CD8-positive, alpha-beta memory T cell (primary cell): ENCODE results near the gene AKR1D1. TPM values are rescaled to one million over a fixed set of nuclear protein-coding genes. Genes with fewer than 3 reads are reported as not detected.
"Not testable (repeated sequence)": the region's sequence is repeated elsewhere in the genome, so short reads cannot be mapped to it uniquely, and the experiment has no call there.

Source experiments
- CTCF ChIA-PET: fragments of 350-600 bp; sonication (Branson Sonifier 250); formaldehyde crosslinking; loops from one replicate; lab custom pipeline; 2021; ENCODE audit warnings: antibody characterized with exemption; lab: Charles Lee
- POLR2A ChIA-PET: fragments of 350-600 bp; sonication (Branson Sonifier 250); formaldehyde crosslinking; loops from one replicate; lab custom pipeline; 2021; ENCODE audit warnings: antibody characterized with exemption; lab: Charles Lee
- DNase-seq, 5 donors: peaks; one replicate each; pipeline versions ENCODE4 v3.0.0 to v3.0.0-alpha.2; 2020 to 2022; ENCODE audit warnings: mixed read lengths in 1 of 5
- H3K27ac ChIP-seq: one replicate; pipeline ENCODE4 v1.7.0; 2013; ENCODE audit warnings: low read depth, mild to moderate bottlenecking, low read length, moderate library complexity
- H3K27me3 ChIP-seq: 2 replicates; pipeline ENCODE4 v1.7.0; 2013; ENCODE audit warnings: low read length, mild to moderate bottlenecking; ENCODE audit not compliant: insufficient read depth, poor library complexity, severe bottlenecking
- H3K36me3 ChIP-seq: 2 replicates; pipeline ENCODE4 v1.7.0; 2013; ENCODE audit warnings: mild to moderate bottlenecking, low read length, moderate library complexity; ENCODE audit not compliant: insufficient read depth
- H3K4me1 ChIP-seq: 2 replicates; pipeline ENCODE4 v1.7.0; 2013; ENCODE audit warnings: mild to moderate bottlenecking, low read length, moderate library complexity; ENCODE audit not compliant: insufficient read depth
- H3K4me3 ChIP-seq: 2 replicates; pipeline ENCODE4 v1.7.0; 2013; ENCODE audit warnings: mild to moderate bottlenecking, low read length
- H3K9me3 ChIP-seq: 2 replicates; pipeline ENCODE4 v1.7.0; 2013; ENCODE audit warnings: mild to moderate bottlenecking, low read length
- H3K27ac Mint-ChIP-seq, 8 donors: one replicate each; pipeline ENCODE4 v1.8.0; 2020 to 2021; ENCODE audit warnings: mixed read lengths in 8 of 8, mild to moderate bottlenecking in 6 of 8, inconsistent platforms in 3 of 8, moderate library complexity in 3 of 8
- H3K27me3 Mint-ChIP-seq, 2 donors: one replicate each; pipeline ENCODE4 v1.8.0; 2020 to 2021; ENCODE audit warnings: mixed read lengths in 2 of 2, mild to moderate bottlenecking in 1 of 2, moderate library complexity in 1 of 2
- H3K36me3 Mint-ChIP-seq, 3 donors: one replicate each; pipeline ENCODE4 v1.8.0; 2020 to 2021; ENCODE audit warnings: mixed read lengths in 3 of 3, inconsistent platforms in 1 of 3, mild to moderate bottlenecking in 1 of 3
- H3K4me1 Mint-ChIP-seq, 3 donors: one replicate each; pipeline ENCODE4 v1.8.0; 2020 to 2021; ENCODE audit warnings: mixed read lengths in 3 of 3, inconsistent platforms in 1 of 3, mild to moderate bottlenecking in 1 of 3
- H3K4me3 Mint-ChIP-seq, 7 donors: one replicate each; pipeline ENCODE4 v1.8.0; 2020 to 2021; ENCODE audit warnings: mixed read lengths in 7 of 7, mild to moderate bottlenecking in 6 of 7, moderate library complexity in 4 of 7, inconsistent platforms in 2 of 7
- H3K9me3 Mint-ChIP-seq, 5 donors: one replicate each; pipeline ENCODE4 v1.8.0; 2020 to 2022; ENCODE audit warnings: mixed read lengths in 5 of 5, mild to moderate bottlenecking in 3 of 5, moderate library complexity in 2 of 5, inconsistent platforms in 1 of 5
- polyA plus RNA-seq: library from polyadenylated mRNA; unstranded; fragments of 300-500 nt; fragmentation: Illumina TruSeq; gene quantifications from one replicate; pipeline ENCODE4 v1.2.3, GENCODE V29; 2021
- total RNA-seq, 2 experiments: library from RNA; stranded (reverse); gene quantifications; one replicate each; pipeline ENCODE4 v1.2.3, GENCODE V29; 2021

Gene AKR1D1
- total and polyA plus RNA-seq, 3 experiments from 2014 or later: not detected

DNA sequence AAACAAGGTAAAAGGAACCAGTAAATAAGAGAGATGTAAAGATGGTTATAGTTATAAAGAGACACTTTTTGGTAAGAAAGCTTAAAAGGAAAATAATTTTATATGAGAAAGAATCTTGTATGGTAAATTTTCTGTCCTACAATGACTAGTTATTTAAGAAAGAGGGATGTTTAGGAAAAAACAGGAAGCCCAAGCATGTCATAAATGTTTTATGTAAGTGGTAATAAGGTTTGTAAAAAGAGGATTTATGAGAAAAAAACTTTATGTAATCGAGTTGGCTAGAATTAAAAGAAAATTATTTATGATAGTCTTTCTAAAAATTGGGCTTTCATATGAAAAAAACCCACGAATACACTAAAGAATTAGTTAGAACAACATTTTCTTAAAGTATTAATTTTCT, 40.1 kb upstream of the AKR1D1 start:
- DNase-seq: no peak
- Mint-ChIP-seq H3K36me3 (peaks cover 0 to 4% (median 0%) of the 10 kb centered on the region in 3 donors), H3K4me1 (no peaks in the 10 kb centered on the region), H3K27ac (no peak overlapping the region), H3K4me3 (no peak overlapping the region), H3K9me3 (peaks cover 4 to 12% (median 7%) of the 10 kb centered on the region in 5 donors), H3K27me3 (peaks cover 23 to 38% of the 10 kb centered on the region in 2 donors)
- ChIA-PET CTCF (no interaction called here), POLR2A (no interaction called here)
- Histone ChIP-seq H3K27ac (no peak overlapping the region), H3K4me1 (no peaks in the 10 kb centered on the region), H3K27me3 (no peaks in the 10 kb centered on the region), H3K9me3 (no peaks in the 10 kb centered on the region), H3K36me3 (no peaks in the 10 kb centered on the region), H3K4me3 (no peak overlapping the region)

DNA sequence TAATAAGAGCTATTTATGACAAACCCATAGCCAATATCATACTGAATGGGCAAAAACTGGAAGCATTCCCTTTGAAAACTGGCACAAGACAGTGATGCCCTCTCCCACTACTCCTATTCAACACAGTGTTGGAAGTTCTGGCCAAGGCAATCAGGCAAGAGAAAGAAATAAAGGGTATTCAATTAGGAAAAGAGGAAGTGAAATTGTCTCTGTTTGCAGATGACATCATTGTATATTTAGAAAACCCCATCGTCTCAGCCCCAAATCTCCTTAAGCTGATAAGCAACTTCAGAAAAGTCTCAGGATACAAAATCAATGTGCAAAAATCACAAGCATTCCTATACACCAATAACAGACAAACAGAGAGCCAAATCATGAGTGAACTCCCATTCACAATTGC, 36.2 kb upstream of the AKR1D1 start:
- H3K27ac ChIP-seq, CTCF ChIA-PET, H3K36me3 ChIP-seq, H3K36me3 Mint-ChIP-seq, DNase-seq, H3K27ac Mint-ChIP-seq, H3K27me3 ChIP-seq, POLR2A ChIA-PET, H3K4me1 Mint-ChIP-seq, H3K4me3 ChIP-seq, H3K9me3 ChIP-seq, H3K4me1 ChIP-seq, H3K4me3 Mint-ChIP-seq: not testable (repeated sequence)
- H3K27me3 Mint-ChIP-seq: peaks cover 22 to 44% of the 10 kb centered on the region in 2 donors
- H3K9me3 Mint-ChIP-seq: peaks cover 2 to 14% (median 10%) of the 10 kb centered on the region in 5 donors

DNA sequence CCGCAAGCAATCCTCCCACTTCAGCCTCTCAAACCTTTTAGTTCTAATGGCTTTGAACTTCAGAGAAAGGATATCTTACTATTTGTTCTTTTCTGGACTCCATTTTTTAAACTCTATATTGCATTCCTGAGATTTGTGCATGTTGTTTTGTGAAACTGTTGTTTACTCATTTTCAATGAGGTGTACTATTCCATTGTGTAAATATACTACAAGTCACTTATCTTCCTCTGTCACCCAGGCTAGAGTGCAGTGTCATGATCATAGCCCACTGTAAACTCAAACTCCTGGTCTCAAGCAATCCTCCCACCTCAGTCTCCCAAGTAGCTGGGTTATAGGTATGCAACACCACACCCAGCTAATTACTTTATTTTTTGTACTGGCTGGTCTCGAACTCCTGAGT, 31.4 kb upstream of the AKR1D1 start:
- Mint-ChIP-seq H3K9me3 (peaks cover 0 to 8% (median 3%) of the 10 kb centered on the region in 5 donors), H3K27me3 (peaks cover 14 to 40% of the 10 kb centered on the region in 2 donors), H3K36me3 (no peaks in the 10 kb centered on the region), H3K27ac (no peak overlapping the region), H3K4me1 (no peaks in the 10 kb centered on the region), H3K4me3 (no peak overlapping the region)
- H3K36me3 ChIP-seq: no peaks in the 10 kb centered on the region
- no peak overlapping the region for H3K27ac ChIP-seq
- H3K9me3 ChIP-seq: no peaks in the 10 kb centered on the region
- H3K4me1 ChIP-seq: no peaks in the 10 kb centered on the region
- no peaks in the 10 kb centered on the region for H3K27me3 ChIP-seq
- POLR2A ChIA-PET: no interaction called here
- no peak overlapping the region for H3K4me3 ChIP-seq
- DNase-seq: no peak
- CTCF ChIA-PET: interaction anchor here (1.4 kb wide), 1 partner anchor 141 kb away, joined by 3 read pairs; no protein-coding TSS in a partner anchor

DNA sequence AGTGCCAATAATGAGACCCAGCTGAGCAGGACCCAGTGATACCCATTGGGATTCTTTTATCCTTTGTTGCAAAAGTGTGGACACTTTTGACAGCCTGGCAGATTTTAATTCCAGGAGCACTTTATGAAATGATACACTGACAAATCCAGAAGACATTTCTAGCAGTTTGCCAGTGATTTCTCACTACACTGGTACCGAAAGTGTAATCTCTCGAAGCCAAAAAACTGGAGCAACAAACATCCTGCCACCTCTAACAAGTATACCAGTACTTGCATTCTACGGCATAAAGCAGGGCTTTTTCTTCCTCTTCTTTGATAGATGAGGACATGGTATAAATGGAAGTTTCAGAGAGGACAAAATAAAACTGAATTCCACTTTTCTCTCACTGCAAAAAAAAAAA, 28.4 kb upstream of the AKR1D1 start:
- ChIA-PET CTCF (no interaction called here), POLR2A (no interaction called here)
- H3K9me3 ChIP-seq: no peaks in the 10 kb centered on the region
- H3K9me3 Mint-ChIP-seq: peaks cover 0 to 5% (median 2%) of the 10 kb centered on the region in 5 donors
- no peak for DNase-seq
- no peaks in the 10 kb centered on the region for H3K36me3 Mint-ChIP-seq
- no peaks in the 10 kb centered on the region for H3K4me1 ChIP-seq
- no peaks in the 10 kb centered on the region for H3K4me1 Mint-ChIP-seq
- H3K36me3 ChIP-seq: no peaks in the 10 kb centered on the region
- H3K27ac ChIP-seq: no peak overlapping the region
- no peak overlapping the region for H3K27ac Mint-ChIP-seq
- no peaks in the 10 kb centered on the region for H3K27me3 ChIP-seq
- no peak overlapping the region for H3K4me3 ChIP-seq
- peaks cover 6 to 31% of the 10 kb centered on the region in 2 donors for H3K27me3 Mint-ChIP-seq
- H3K4me3 Mint-ChIP-seq: no peak overlapping the region

DNA sequence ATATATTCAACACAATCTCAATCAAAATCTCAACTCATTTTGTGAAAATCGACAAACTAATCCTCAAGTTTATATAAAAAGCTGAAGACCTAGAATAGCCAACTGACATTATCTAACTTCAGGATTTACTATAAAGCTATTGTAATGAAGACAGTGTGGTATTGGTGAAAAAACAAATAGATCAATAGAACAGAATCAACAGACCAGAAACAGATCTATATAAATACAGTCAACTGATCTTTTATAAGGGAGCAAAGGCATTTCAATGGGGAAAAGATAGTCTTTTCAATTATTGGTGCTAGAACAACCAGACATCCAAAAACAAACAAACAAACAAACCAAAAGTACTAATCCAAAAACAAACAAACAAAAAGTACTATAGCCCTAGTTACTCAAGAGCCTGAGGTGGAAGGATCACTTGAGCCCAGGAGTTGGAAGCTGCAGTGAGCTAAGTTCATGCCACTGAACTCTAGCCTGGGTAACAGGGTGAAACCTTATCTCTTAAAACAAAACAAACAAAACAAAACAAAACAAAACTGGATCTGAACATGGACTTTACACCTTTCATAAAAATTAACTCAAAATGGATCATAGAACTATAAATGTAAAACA, 26.6 kb upstream of the AKR1D1 start:
- Mint-ChIP-seq H3K9me3 (peaks cover 0 to 5% (median 4%) of the 10 kb centered on the region in 5 donors), H3K36me3 (no peaks in the 10 kb centered on the region), H3K4me3 (no peak overlapping the region), H3K27me3 (peaks cover 5 to 28% of the 10 kb centered on the region in 2 donors), H3K27ac (no peak overlapping the region), H3K4me1 (no peaks in the 10 kb centered on the region)
- DNase-seq: no peak
- Histone ChIP-seq H3K9me3 (no peaks in the 10 kb centered on the region), H3K27me3 (no peaks in the 10 kb centered on the region), H3K4me3 (no peak overlapping the region), H3K36me3 (no peaks in the 10 kb centered on the region), H3K4me1 (no peaks in the 10 kb centered on the region), H3K27ac (no peak overlapping the region)
- ChIA-PET POLR2A (no interaction called here), CTCF (interaction anchor here (0.6 kb wide), 1 partner anchor 637 kb away, joined by 3 read pairs; no protein-coding TSS in a partner anchor)

DNA sequence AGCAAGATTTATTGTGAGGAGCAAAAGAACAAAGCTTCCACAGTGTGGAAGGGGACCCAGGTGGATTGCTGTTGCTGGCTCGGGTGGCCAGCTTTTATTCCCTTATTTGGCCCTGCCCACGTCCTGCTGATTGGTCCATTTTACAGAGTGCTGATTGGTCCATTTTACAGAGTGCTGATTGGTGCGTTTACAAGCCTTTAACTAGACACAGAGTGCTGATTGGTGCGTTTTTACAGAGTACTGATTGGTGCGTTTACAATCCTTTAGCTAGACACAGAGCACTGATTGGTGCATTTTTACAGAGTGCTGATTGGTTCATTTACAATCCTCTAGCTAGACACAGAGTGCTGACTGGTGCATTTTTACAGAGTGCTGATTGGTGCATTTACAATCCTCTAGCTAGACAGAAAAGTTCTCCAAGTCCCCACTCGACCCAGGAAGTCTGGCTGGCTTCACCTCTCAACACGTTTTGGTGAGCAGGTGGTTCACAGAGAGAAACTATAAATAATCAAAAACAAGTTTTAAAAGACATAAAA, 24.5 kb upstream of the AKR1D1 start:
- not testable (repeated sequence) for H3K4me1 ChIP-seq, H3K27ac Mint-ChIP-seq, H3K36me3 Mint-ChIP-seq

DNA sequence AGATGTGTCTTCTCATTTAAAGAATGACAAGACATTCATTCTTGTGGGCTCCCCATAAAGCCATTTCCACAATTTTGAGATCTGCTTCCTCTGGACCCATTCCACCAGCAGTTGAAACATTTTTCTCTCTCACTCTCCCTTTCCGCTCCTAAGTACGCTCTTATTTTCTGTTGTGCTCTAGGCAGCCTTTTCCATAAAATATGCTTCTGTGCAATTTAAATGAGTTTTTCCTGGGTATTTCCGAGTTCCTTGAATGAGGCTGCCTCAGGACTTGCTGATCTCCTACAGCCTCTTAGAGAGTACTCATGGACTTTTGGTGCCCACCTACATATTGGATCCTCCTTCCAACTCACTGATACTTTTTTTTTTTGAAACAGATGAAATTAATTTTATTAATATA, 23.6 kb upstream of the AKR1D1 start:
- ChIA-PET POLR2A (no interaction called here), CTCF (no interaction called here)
- Histone ChIP-seq H3K36me3 (no peaks in the 10 kb centered on the region), H3K4me3 (no peak overlapping the region), H3K27me3 (no peaks in the 10 kb centered on the region), H3K27ac (no peak overlapping the region), H3K4me1 (no peaks in the 10 kb centered on the region), H3K9me3 (no peaks in the 10 kb centered on the region)
- Mint-ChIP-seq H3K36me3 (no peaks in the 10 kb centered on the region), H3K4me3 (no peak overlapping the region), H3K27me3 (peaks cover 0 to 8% of the 10 kb centered on the region in 2 donors), H3K4me1 (no peaks in the 10 kb centered on the region), H3K27ac (no peak overlapping the region), H3K9me3 (peaks cover 2 to 5% (median 4%) of the 10 kb centered on the region in 5 donors)
- DNase-seq: no peak

More for the DNA sequence above, 24.5 kb upstream of the AKR1D1 start:
- H3K27me3 ChIP-seq, H3K9me3 ChIP-seq, H3K4me3 ChIP-seq, DNase-seq, H3K9me3 Mint-ChIP-seq, H3K36me3 ChIP-seq, CTCF ChIA-PET, POLR2A ChIA-PET, H3K4me1 Mint-ChIP-seq, H3K27ac ChIP-seq, H3K27me3 Mint-ChIP-seq, H3K4me3 Mint-ChIP-seq: not testable (repeated sequence)

DNA sequence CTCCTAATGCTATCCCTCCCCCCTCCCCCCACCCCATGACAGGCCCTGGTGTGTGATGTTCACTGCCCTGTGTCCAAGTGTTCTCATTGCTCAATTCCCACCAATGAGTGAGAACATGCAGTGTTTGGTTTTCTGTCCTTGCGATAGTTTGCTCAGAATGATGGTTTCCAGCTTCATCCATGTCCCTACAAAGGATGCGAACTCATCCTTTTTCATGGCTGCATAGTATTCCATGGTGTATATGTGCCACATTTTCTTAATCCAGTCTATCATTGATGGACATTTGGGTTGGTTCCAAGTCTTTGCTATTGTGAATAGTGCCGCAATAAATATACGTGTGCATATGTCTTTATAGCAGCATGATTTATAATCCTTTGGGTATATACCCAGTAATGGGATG, 20.6 kb upstream of the AKR1D1 start:
- H3K9me3 Mint-ChIP-seq, H3K36me3 Mint-ChIP-seq, CTCF ChIA-PET, H3K4me1 ChIP-seq, H3K9me3 ChIP-seq, H3K4me3 ChIP-seq, H3K4me1 Mint-ChIP-seq, H3K27me3 ChIP-seq, H3K27ac ChIP-seq, H3K4me3 Mint-ChIP-seq, DNase-seq, H3K36me3 ChIP-seq, POLR2A ChIA-PET, H3K27ac Mint-ChIP-seq: not testable (repeated sequence)
- H3K27me3 Mint-ChIP-seq: peaks cover 4 to 29% of the 10 kb centered on the region in 2 donors
